ENCODE results near the gene RHBDL1. TPM values are rescaled to one million over a fixed set of nuclear protein-coding genes. Genes with fewer than 3 reads are reported as not detected.
A peak's percentile ranks its signal among the peaks of the same experiment; 100 is the strongest.

RHBDL1 gene
- total and polyA plus RNA-seq, 9 of the 15 experiments (the other 6 are each of a cell fraction or from before 2014, with no cell fraction given), result 0.03 to 5.6 (median 1.3) TPM; not detected in 1

DNA sequence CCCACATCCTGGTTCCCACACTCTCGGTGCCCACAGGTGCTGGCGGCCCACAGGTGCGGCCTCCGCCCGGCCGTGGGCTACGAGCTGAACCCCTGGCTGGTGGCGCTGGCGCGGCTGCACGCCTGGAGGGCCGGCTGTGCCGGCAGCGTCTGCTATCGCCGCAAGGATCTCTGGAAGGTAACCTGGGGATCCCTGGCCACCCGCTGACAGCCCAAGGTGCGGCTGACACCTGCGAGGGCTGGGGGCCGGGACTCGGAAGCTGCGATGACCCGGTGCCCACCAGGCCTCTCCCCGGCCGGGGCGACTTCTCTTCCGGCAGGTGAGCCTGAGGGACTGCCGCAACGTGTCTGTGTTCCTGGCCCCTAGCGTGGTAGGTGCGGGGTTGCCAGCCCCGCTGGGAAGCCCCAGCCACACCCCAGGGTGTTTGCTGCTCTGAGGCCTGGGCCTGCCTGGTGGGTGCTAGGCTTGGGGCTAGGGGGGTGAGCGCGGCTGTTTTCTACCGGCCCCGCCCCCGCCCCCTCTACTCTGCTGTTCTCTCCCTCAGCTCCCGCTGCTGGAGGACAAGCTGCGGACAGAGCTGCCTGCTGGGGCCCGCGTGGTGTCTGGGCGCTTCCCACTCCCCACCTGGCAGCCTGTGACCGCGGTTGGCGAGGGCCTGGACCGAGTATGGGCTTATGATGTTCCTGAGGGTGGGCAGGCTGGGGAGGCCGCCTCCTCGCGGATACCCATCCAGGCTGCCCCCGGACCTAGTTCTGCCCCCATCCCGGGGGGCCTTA, 46.5 kb downstream of the RHBDL1 start (continued):
- TF ChIP-seq CREB1 (IDR thresholded peaks at IDR 0.05) (no peak), CREB1 (CRISPR knock-in tag; IDR thresholded peaks at IDR 0.05) (0 out of 2 replicates have a peak, but pooled peaks have one; percentile 21), GABPB2 (CRISPR knock-in tag; conservative IDR thresholded peaks at IDR 0.05) (no peak), KAT8 (IDR thresholded peaks at IDR 0.05; ENCODE audit: low read depth) (no peak), RBM17 (IDR thresholded peaks at IDR 0.05; ENCODE audit: borderline replicate concordance, low read depth, low read length) (no peak), MED1 (CRISPR knock-in tag; IDR thresholded peaks at IDR 0.05; ENCODE audit: borderline replicate concordance) (no peak), HDAC1 (IDR thresholded peaks at IDR 0.05) (peak in 1 of 2 experiments; percentile 61; a peak in 1 of 4 replicates), CXXC5 (CRISPR knock-in tag; IDR thresholded peaks at IDR 0.05) (no peak), KDM2B (CRISPR knock-in tag; IDR thresholded peaks at IDR 0.05) (no peak), SPI1 (IDR thresholded peaks at IDR 0.05; ENCODE audit: borderline replicate concordance, low read depth, low read length) (no peak), HLTF (IDR thresholded peaks at IDR 0.05) (0 out of 2 replicates have a peak, but pooled peaks have one; percentile 49), CBFA2T3 (IDR thresholded peaks at IDR 0.05) (no peak), ZKSCAN1 (IDR thresholded peaks at IDR 0.05; ENCODE audit: low read depth, low read length) (no peak), KDM5B (IDR thresholded peaks at IDR 0.05; ENCODE audit: insufficient replicate concordance, low read depth, low read length) (peak; percentile 11)
- TF ChIP-seq, protein P1, sequence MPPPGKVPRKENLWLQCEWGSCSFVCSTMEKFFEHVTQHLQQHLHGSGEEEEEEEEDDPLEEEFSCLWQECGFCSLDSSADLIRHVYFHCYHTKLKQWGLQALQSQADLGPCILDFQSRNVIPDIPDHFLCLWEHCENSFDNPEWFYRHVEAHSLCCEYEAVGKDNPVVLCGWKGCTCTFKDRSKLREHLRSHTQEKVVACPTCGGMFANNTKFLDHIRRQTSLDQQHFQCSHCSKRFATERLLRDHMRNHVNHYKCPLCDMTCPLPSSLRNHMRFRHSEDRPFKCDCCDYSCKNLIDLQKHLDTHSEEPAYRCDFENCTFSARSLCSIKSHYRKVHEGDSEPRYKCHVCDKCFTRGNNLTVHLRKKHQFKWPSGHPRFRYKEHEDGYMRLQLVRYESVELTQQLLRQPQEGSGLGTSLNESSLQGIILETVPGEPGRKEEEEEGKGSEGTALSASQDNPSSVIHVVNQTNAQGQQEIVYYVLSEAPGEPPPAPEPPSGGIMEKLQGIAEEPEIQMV (tag; conservative IDR thresholded peaks at IDR 0.05; ENCODE audit: low read depth), result no peak
- TF ChIP-seq, protein P2, sequence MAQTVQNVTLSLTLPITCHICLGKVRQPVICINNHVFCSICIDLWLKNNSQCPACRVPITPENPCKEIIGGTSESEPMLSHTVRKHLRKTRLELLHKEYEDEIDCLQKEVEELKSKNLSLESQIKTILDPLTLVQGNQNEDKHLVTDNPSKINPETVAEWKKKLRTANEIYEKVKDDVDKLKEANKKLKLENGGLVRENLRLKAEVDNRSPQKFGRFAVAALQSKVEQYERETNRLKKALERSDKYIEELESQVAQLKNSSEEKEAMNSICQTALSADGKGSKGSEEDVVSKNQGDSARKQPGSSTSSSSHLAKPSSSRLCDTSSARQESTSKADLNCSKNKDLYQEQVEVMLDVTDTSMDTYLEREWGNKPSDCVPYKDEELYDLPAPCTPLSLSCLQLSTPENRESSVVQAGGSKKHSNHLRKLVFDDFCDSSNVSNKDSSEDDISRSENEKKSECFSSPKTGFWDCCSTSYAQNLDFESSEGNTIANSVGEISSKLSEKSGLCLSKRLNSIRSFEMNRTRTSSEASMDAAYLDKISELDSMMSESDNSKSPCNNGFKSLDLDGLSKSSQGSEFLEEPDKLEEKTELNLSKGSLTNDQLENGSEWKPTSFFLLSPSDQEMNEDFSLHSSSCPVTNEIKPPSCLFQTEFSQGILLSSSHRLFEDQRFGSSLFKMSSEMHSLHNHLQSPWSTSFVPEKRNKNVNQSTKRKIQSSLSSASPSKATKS (CRISPR knock-in tag; IDR thresholded peaks at IDR 0.05), result no peak

All from K562 (cell line).